Astrocyte (in vitro differentiated cells and primary cell): ENCODE measurements around the gene ROGDI. TPM values are rescaled to one million over a fixed set of nuclear protein-coding genes. Genes with fewer than 3 reads are reported as not detected.

Experiments
- DNase-seq: peaks from one replicate; pipeline ENCODE4 v3.0.0-alpha.2; 2010; ENCODE audit warnings: low read depth
- FAIRE-seq: peaks from 2 replicates; lab custom pipeline; 2011; peaks lifted over from hg19 to GRCh38; lab: Jason Lieb, UNC
- H2AFZ ChIP-seq: 2 replicates; pipeline ENCODE4 v1.6.0; 2012; ENCODE audit warnings: low read depth, low read length, inconsistent platforms
- H3K27ac ChIP-seq: 2 replicates; pipeline ENCODE4 v1.5.1; 2011; ENCODE audit warnings: low read depth, low read length, inconsistent platforms
- H3K27me3 ChIP-seq: 2 replicates; pipeline ENCODE4 v1.6.0; 2011; ENCODE audit warnings: low read length, inconsistent platforms; ENCODE audit not compliant: insufficient read depth
- H3K36me3 ChIP-seq: 2 replicates; pipeline ENCODE4 v1.5.1; 2011; ENCODE audit warnings: low read length, inconsistent platforms; ENCODE audit not compliant: insufficient read depth
- H3K4me1 ChIP-seq: 2 replicates; pipeline ENCODE4 v1.5.1; 2011; ENCODE audit warnings: low read length, inconsistent platforms; ENCODE audit not compliant: insufficient read depth
- H3K4me2 ChIP-seq: 2 replicates; pipeline ENCODE4 v1.6.0; 2012; ENCODE audit warnings: low read length, inconsistent platforms
- H3K4me3 ChIP-seq: 2 replicates; pipeline ENCODE4 v1.5.1; 2011; ENCODE audit warnings: low read depth, mild to moderate bottlenecking, low read length, inconsistent platforms; ENCODE audit not compliant: insufficient read depth
- H3K79me2 ChIP-seq: 2 replicates; pipeline ENCODE4 v1.6.0; 2012; ENCODE audit warnings: mild to moderate bottlenecking, low read length, inconsistent platforms; ENCODE audit not compliant: insufficient read depth
- H3K9ac ChIP-seq: 2 replicates; pipeline ENCODE4 v1.6.0; 2012; ENCODE audit warnings: mild to moderate bottlenecking, low read length, inconsistent platforms
- H3K9me3 ChIP-seq: 2 replicates; pipeline ENCODE4 v1.5.1; 2012; ENCODE audit warnings: low read depth, mild to moderate bottlenecking, low read length, inconsistent platforms; ENCODE audit not compliant: insufficient read depth
- H4K20me1 ChIP-seq: 2 replicates; pipeline ENCODE4 v1.6.0; 2012; ENCODE audit warnings: low read length, inconsistent platforms; ENCODE audit not compliant: insufficient read depth
- H3K27ac Mint-ChIP-seq: one replicate; pipeline ENCODE4 v1.8.0; 2021; ENCODE audit warnings: mild to moderate bottlenecking, mixed read lengths; ENCODE audit not compliant: unreplicated experiment
- H3K27me3 Mint-ChIP-seq: one replicate; pipeline ENCODE4 v1.8.0; 2021; ENCODE audit warnings: low read depth, mixed read lengths; ENCODE audit not compliant: unreplicated experiment
- H3K36me3 Mint-ChIP-seq: one replicate; pipeline ENCODE4 v1.8.0; 2021; ENCODE audit warnings: low read depth, mixed read lengths; ENCODE audit not compliant: unreplicated experiment
- H3K4me1 Mint-ChIP-seq: one replicate; pipeline ENCODE4 v1.8.0; 2021; ENCODE audit warnings: low read depth, mixed read lengths; ENCODE audit not compliant: unreplicated experiment
- H3K4me3 Mint-ChIP-seq: one replicate; pipeline ENCODE4 v1.8.0; 2021; ENCODE audit warnings: mild to moderate bottlenecking, moderate library complexity, mixed read lengths; ENCODE audit not compliant: unreplicated experiment
- H3K9me3 Mint-ChIP-seq: one replicate; pipeline ENCODE4 v1.8.0; 2021; ENCODE audit warnings: mild to moderate bottlenecking, mixed read lengths; ENCODE audit not compliant: unreplicated experiment
- CTCF ChIP-seq: IDR thresholded peaks from 2 replicates; pipeline ENCODE4 v1.5.1; 2011; ENCODE audit warnings: low read depth, mild to moderate bottlenecking, inconsistent platforms, low read length, moderate library complexity; ENCODE audit not compliant: insufficient read depth
- EZH2 ChIP-seq: IDR thresholded peaks from 2 replicates; pipeline ENCODE4 v1.6.1; 2012; ENCODE audit warnings: mild to moderate bottlenecking, low read length, inconsistent platforms; ENCODE audit not compliant: insufficient read depth
- total RNA-seq: library from RNA; stranded (reverse); gene quantifications from 2 replicates; pipeline ENCODE4 v1.2.1, GENCODE V29; 2021

The ROGDI gene
- total RNA-seq, 1 donor from 2014 or later, result 33.6 TPM

DNA sequence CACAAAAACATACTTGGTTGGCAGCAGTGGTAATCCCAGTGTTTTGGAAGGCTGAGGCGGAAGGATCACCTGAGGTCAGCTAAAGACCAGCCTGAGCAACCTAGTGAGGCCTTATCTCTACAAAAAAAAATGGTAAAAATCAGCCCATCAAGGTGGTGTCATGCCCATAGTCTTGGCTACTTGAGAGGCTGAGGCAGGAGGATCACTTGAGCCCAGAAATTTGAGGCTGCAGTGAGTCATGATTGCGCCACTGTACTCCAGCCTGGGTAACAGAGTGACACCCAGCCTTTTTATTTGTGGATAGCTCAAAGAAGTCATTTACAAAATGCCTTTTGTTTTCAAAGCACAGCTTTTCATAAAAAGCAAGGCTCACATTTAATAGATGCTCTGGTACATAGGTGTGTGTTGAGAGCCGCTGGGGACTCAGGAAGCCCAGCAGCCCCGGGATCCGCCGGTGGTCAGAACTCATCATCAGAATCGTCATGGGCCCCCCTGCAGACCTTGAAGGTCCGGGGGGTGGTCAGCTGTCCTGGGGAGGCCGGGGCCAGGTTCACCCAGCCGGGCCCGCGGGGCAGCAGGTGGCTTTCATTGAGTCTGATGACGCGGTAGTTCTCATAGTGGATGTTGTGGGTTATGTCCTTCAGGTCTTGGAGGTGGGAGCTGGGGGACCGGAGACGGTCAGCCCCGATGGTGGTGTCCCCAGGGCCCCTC is 24.9 kb downstream of the ROGDI start:
- Mint-ChIP-seq H3K36me3 (peaks cover 1% of the 10 kb centered on the region), H3K27me3 (no peaks in the 10 kb centered on the region), H3K9me3 (peaks cover 3% of the 10 kb centered on the region), H3K4me3 (no peak overlapping the region), H3K27ac (no peak overlapping the region), H3K4me1 (peaks cover 3% of the 10 kb centered on the region)
- H3K9me3 ChIP-seq, result no peaks in the 10 kb centered on the region
- H3K4me1 ChIP-seq, result no peaks in the 10 kb centered on the region
- H3K79me2 ChIP-seq, result no peaks in the 10 kb centered on the region
- no peak overlapping the region for H3K9ac ChIP-seq
- no peak for TF ChIP-seq EZH2
- no peak for TF ChIP-seq CTCF
- no peak overlapping the region for H3K27ac ChIP-seq
- H3K27me3 ChIP-seq, result no peaks in the 10 kb centered on the region
- FAIRE-seq (no peak), DNase-seq (no peak)
- H4K20me1 ChIP-seq, result no peaks in the 10 kb centered on the region
- no peak overlapping the region for H2AFZ ChIP-seq
- H3K36me3 ChIP-seq, result no peaks in the 10 kb centered on the region
- no peak overlapping the region for H3K4me2 ChIP-seq
- H3K4me3 ChIP-seq, result no peak overlapping the region

- Mint-ChIP-seq H3K27ac (no peak overlapping the region), H3K27me3 (no peaks in the 10 kb centered on the region), H3K9me3 (peaks cover 3% of the 10 kb centered on the region), H3K4me3 (no peak overlapping the region), H3K4me1 (peaks cover 3% of the 10 kb centered on the region), H3K36me3 (peaks cover 1% of the 10 kb centered on the region)
- TF ChIP-seq EZH2 (no peak), CTCF (no peak)
- H3K27me3 ChIP-seq, result no peaks in the 10 kb centered on the region
- DNase-seq (no peak), FAIRE-seq (no peak)
- no peak overlapping the region for H3K9ac ChIP-seq
- no peaks in the 10 kb centered on the region for H4K20me1 ChIP-seq
- no peak overlapping the region for H3K4me2 ChIP-seq
- no peaks in the 10 kb centered on the region for H3K79me2 ChIP-seq
- no peak overlapping the region for H3K27ac ChIP-seq
- H3K4me1 ChIP-seq, result no peaks in the 10 kb centered on the region
- no peak overlapping the region for H3K4me3 ChIP-seq
- H3K9me3 ChIP-seq, result no peaks in the 10 kb centered on the region
- no peaks in the 10 kb centered on the region for H3K36me3 ChIP-seq
- H2AFZ ChIP-seq, result no peak overlapping the region
Measured at GRCh38 chr16:4776141-4776705, 26.2 kb downstream of the ROGDI start.

DNA sequence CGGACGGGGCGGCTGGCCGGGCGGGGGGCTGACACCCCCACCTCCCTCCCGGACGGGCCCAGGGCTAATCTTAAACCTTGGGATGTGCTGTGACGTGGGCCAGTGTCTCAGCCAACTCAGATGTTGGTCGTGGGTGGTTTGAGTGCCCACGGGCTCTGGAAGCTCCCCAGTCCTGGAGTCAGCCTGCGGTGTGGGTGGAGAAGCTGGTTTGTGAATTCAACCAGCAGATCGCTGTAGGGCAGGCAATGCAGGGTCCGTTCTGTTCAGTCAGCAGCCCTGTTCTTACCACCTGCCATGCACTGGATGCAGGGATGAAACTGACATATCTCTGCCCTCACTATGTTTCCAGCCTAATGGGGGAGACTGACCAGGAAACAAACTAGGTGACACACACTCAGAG is 27.4 kb downstream of the ROGDI start:
- Histone ChIP-seq H2AFZ (no peak overlapping the region), H3K9me3 (no peaks in the 10 kb centered on the region), H3K9ac (no peak overlapping the region), H3K36me3 (no peaks in the 10 kb centered on the region), H3K4me2 (no peak overlapping the region), H3K79me2 (no peaks in the 10 kb centered on the region), H3K27me3 (no peaks in the 10 kb centered on the region), H3K4me3 (no peak overlapping the region), H3K4me1 (no peaks in the 10 kb centered on the region), H3K27ac (no peak overlapping the region), H4K20me1 (no peaks in the 10 kb centered on the region)
- no peaks in the 10 kb centered on the region for H3K4me1 Mint-ChIP-seq
- H3K4me3 Mint-ChIP-seq, result no peak overlapping the region
- DNase-seq, result no peak
- H3K27me3 Mint-ChIP-seq, result no peaks in the 10 kb centered on the region
- FAIRE-seq, result no peak
- TF ChIP-seq CTCF, result no peak
- no peak for TF ChIP-seq EZH2
- H3K27ac Mint-ChIP-seq, result no peak overlapping the region
- H3K36me3 Mint-ChIP-seq, result peaks cover 1% of the 10 kb centered on the region
- no peaks in the 10 kb centered on the region for H3K9me3 Mint-ChIP-seq
